COLO829 (cell line): ENCODE measurements around the gene IL19.

Experiments used
- DNase-seq: peaks from one replicate; pipeline ENCODE4 v3.0.0; 2012; ENCODE audit warnings: low spot score

IL19 gene

GRCh38 chr1:206770531-206771337 is at the start of gene IL19:
IL19 (plus strand) TSS chr1:206770773; CDS start chr1:206836663, 65,890 bp downstream.
- peak; percentile 75 for DNase-seq

GRCh38 chr1:206721454-206721853 is 49.1 kb upstream of the IL19 start:
- no peak for DNase-seq

GRCh38 chr1:206722751-206723461 is 47.7 kb upstream of the IL19 start:
- DNase-seq = no peak

- DNase-seq = no peak
Measured at GRCh38 chr1:206723462-206723804, 47.1 kb upstream of the IL19 start.

GRCh38 chr1:206723805-206724472 is 46.6 kb upstream of the IL19 start:
- DNase-seq = no peak

GRCh38 chr1:206725109-206725963 is 45.2 kb upstream of the IL19 start:
- peak; percentile 81 for DNase-seq

- no peak for DNase-seq
Measured at GRCh38 chr1:206727981-206728696, 42.4 kb upstream of the IL19 start.

- DNase-seq = no peak
Measured at GRCh38 chr1:206728697-206728987, 41.9 kb upstream of the IL19 start.

GRCh38 chr1:206729050-206729449 is 41.5 kb upstream of the IL19 start:
- DNase-seq = no peak

GRCh38 chr1:206729507-206729906 is 41.1 kb upstream of the IL19 start:
- no peak for DNase-seq

GRCh38 chr1:206732508-206732907 is 38.1 kb upstream of the IL19 start:
- DNase-seq = no peak

- no peak for DNase-seq
Measured at GRCh38 chr1:206732992-206733391, 37.6 kb upstream of the IL19 start.

GRCh38 chr1:206734499-206735142 is 36.0 kb upstream of the IL19 start:
- DNase-seq = peak; percentile 85

- DNase-seq = no peak
Measured at GRCh38 chr1:206735553-206736031, 35.0 kb upstream of the IL19 start.

GRCh38 chr1:206736878-206737728 is 33.5 kb upstream of the IL19 start:
- no peak for DNase-seq

- DNase-seq = peak; percentile 51
Measured at GRCh38 chr1:206737729-206738201, 32.8 kb upstream of the IL19 start.

GRCh38 chr1:206738370-206739366 is 31.9 kb upstream of the IL19 start:
- DNase-seq = peak; percentile 59

- peak; percentile 78 for DNase-seq
Measured at GRCh38 chr1:206739411-206740076, 31.0 kb upstream of the IL19 start.
